NCI-H2196 (cell line): ENCODE results near the gene SARNP.

ENCODE experiments used
- DNase-seq: peaks from one replicate; lab custom pipeline; 2025; ENCODE audit not compliant: unreplicated experiment; lab: John Stamatoyannopoulos, UW

SARNP gene

DNA sequence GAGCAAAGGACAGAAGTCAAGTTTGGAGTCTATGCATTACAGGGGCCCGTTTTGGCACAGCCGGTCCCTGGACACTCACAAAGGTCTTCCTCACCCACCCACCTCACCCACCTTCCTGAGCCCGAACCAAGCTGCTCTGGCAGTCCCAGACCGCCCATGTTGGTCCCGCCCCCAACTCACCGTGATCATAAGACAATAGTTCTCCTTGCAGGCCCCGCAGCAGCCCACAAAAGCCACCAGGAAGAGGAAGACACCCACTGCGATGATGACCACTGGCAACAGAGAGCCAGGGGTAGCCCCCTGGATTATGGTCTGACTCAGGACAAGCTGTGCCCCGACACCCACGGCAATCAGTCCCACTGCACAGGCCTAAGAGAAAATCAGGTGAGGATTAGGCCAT lies 90.6 kb downstream of the SARNP start:
- no peak for DNase-seq

DNA sequence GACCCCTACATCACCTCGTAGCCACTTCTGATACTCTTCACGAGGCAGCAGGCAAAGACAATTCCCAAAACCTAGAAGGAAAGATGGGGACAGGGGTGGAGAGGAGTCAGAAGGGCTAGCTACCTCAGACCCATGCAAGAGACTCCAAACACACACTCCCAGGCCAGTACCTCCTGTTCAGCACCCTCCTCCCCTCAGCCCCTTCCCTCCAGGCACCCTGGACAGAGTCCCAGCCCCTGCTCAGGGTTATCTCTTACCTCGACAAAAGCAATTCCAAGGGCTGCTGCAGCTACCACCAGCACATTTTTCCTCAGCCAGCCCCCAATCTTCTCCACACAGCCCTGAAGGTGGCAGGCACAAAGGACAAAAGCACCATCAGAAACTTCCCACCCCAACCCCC lies 92.0 kb downstream of the SARNP start:
- DNase-seq = no peak

DNA sequence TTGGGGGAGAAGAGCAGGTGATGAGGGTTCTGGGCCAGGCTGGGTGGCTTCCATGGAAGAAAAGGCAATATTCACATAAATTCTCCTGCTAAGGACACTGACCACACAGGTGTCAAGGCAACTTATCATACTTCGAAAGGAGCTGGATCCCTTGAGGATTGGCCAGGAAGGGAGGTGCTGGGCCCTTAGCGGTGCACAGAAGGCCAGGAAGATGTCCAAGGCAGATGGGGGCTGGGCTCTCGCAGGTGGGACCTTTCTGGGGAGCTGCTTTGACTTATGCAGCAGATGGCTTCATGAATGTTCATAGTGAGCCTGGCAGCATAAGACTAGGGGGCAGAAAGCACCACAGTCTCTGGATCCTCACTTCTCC lies 92.6 kb downstream of the SARNP start:
- DNase-seq = no peak

DNA sequence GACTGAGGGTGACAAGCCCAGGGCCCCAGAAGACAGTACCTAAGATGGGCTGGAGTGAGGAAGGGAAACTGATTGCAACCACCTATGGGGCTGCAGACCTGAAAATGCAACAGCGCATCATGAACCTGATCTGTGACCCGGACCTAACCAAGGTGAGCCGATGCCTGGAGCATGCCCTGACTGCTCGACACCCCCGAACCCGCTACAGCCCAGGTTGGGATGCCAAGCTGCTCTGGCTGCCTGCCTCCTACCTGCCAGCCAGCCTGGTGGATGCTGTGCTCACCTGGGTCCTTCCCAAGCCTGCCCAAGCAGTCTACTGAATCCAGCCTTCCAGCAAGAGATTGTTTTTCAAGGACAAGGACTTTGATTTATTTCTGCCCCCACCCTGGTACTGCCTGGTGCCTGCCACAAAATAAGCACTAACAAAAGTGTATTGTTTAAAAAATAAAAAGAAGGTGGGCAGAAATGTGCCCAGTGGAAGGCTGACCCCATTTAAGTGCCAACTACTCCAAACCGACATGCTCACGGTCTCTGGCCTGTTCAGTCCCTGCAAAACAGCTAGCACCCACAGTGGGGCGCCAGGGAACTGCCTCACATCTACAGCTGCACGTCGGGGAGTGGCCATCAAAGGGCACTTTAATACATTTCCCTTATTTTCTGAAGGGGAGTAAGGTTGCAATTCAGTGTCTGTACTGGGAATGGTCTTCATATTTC lies 93.1 kb downstream of the SARNP start:
- peak; percentile 69 for DNase-seq

DNA sequence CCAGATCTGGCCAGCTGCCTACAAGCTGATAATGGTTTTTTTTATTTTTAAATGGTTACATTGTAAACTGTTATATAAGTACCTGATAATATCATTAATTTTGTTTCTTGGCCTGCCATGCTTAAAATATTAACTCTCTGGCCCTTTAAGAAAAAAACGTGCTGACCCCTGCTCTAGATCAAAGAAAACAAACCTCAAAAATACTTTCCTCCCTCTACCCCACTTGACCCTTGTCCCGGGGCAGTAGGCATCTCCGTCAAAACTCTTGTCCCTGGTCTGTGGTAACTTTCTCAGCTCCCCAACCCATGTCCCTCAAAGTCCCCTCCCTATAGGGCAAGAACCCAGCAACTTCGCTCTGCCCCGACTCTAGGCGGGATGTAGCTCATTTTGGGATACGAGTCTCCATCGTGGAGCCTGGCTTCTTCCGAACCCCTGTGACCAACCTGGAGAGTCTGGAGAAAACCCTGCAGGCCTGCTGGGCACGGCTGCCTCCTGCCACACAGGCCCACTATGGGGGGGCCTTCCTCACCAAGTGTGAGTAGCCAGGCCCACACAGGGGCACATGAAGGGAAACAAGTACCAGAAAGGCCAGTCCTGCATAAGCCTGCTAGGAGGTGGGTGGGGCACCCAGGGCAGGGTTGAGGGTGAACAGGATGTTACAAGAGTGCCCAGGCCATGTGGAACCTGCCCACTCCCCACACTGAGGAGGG lies 93.9 kb downstream of the SARNP start:
- DNase-seq = no peak

DNA sequence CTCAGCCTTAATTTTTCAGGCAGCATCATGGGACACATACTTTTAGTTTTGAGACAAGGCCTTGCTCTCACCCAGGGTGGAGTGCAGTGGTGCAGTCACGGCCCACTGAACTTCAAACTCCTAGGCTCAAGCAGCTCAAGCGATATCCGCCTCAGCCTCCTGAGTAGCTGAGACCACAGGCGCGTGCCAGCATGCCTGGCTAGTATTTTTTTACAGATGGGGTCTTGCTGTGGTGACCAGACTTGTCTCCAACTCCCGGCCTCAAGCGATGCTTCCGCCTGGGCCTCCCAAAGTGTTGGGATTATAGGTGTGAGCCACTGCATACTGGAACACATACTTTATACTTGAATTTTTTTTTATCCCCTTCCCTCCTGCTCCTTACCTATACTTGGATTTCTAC lies 94.6 kb downstream of the SARNP start:
- no peak for DNase-seq

DNA sequence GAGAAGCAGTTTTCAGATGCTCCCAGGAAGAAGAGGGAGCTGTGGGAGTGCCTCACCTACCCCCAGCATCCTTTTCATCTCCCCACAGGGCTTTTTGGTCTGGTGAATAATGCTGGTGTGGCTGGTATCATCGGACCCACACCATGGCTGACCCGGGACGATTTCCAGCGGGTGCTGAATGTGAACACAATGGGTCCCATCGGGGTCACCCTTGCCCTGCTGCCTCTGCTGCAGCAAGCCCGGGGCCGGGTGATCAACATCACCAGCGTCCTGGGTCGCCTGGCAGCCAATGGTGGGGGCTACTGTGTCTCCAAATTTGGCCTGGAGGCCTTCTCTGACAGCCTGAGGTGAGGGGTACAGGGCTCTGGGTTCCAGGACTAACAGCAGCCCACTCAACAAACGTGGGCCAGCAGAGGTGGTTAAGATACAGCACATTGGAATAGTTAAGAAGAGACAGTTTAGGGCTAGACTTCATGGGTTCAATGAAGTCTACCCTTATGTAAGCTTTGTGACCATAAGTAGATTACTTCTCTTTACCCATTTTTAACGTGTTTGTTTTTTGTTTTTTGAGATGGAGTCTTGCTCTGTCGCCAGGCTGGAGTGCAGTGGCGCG lies 95.8 kb downstream of the SARNP start:
- DNase-seq = no peak

DNA sequence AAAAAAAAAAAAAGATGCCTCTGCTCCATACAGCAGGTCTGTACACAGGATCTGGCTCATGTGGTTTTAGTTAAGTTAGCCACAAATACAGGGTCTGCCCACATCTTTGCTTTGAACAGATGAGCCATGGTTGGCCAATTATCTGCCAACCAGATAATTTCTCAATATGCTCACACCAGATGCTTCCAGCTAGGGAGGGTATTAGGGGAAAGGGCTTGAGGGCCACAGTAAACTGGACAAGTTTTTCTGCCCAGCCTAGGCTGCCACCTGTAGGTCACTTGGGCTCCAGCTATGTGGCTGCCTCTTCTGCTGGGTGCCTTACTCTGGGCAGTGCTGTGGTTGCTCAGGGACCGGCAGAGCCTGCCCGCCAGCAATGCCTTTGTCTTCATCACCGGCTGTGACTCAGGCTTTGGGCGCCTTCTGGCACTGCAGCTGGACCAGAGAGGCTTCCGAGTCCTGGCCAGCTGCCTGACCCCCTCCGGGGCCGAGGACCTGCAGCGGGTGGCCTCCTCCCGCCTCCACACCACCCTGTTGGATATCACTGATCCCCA lies 96.6 kb downstream of the SARNP start:
- DNase-seq = peak; percentile 87

DNA sequence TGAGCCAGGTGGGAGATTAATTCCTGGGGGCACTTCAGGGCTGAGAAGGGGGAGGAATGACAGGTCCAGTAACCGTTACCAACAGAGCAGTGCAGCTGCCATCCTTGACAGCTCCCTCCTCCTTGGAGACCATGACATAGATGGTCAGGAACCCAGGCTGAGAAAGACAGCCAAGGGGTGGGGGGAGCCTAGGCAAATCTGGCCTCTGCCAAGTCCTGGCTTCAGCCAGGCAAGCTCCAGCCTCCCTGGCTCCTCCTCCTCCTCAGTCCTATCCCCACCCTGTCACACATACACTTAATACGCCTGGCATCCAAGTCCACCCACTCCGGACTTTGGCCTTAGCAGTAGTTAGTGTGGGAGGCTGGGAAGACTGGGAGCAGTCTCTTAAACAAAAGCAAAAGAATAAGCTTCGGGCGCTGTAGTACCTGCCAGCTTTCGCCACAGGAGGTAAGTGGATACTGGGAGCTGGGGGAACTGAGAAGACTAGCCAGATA lies 97.4 kb downstream of the SARNP start, which contains the start of gene RDH5:
Gene RDH5 (plus strand): TSS at position 323 of the 494 bp plus-strand sequence. CDS start 792 bp downstream, outside the sequence.
- DNase-seq = no peak

DNA sequence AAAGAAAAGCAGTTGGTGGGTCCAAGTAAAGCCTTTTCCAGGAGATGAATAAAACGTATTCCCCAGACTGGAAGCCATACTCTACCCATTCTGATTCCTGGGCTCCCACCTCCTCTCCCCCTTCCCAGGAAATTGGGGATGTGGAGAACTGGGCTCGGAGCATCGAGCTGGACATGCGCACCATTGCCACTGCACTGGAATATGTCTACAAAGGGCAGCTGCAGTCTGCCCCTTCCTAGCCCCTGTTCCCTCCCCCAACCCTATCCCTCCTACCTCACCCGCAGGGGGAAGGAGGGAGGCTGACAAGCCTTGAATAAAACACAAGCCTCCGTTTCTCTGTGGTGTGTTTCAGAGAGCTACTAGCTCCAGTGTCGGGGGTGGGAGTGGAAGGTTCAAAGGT lies 98.2 kb downstream of the SARNP start:
- no peak for DNase-seq

DNA sequence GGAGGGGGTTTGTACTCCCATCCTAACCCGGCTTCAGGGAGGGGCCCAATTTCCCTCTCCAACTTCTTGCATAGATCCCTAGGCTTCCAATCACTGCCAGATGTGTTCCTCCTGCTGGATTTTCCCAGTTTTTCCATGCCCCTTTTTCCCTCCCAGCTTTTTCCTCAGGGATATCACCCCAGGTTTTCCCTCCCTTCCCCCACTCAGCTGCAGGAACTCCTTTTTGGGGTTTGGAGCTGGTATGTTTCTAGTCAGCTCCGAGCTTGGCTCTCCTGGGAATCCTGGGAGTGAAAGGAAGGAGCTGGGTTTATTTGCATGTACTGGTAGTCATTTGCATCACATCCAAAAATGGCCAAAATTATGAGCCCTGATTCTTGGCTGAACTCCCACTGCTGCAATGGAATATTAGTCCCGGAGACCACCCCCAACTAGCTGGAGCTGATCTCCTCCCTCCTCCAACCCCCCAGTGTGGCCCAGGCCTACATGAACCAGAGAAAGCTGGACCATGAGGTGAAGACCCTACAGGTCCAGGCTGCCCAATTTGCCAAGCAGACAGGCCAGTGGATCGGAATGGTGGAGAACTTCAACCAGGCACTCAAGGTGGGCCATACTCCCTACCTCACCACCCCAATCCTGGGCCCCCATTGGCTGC lies 98.8 kb downstream of the SARNP start:
- no peak for DNase-seq

DNA sequence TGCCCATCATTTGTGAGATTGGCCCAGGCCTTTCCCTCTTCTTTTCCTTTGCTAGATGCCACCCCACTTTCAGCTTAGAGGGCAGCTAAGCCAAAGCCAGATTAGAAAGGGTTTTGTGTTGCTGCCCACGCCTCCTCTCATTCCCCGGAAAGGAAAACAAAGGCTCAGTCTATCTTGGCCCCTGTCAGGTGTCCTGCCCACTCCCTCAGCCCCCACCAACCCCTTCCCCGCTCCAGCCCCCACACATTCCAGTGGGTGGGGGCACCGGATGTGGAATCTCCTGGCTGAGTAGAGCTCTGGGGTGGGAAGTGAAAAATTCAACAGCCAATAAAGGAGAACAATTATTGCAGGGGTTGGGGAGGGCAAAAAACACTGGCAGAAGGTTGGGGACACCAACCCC lies 99.5 kb downstream of the SARNP start:
- no peak for DNase-seq

DNA sequence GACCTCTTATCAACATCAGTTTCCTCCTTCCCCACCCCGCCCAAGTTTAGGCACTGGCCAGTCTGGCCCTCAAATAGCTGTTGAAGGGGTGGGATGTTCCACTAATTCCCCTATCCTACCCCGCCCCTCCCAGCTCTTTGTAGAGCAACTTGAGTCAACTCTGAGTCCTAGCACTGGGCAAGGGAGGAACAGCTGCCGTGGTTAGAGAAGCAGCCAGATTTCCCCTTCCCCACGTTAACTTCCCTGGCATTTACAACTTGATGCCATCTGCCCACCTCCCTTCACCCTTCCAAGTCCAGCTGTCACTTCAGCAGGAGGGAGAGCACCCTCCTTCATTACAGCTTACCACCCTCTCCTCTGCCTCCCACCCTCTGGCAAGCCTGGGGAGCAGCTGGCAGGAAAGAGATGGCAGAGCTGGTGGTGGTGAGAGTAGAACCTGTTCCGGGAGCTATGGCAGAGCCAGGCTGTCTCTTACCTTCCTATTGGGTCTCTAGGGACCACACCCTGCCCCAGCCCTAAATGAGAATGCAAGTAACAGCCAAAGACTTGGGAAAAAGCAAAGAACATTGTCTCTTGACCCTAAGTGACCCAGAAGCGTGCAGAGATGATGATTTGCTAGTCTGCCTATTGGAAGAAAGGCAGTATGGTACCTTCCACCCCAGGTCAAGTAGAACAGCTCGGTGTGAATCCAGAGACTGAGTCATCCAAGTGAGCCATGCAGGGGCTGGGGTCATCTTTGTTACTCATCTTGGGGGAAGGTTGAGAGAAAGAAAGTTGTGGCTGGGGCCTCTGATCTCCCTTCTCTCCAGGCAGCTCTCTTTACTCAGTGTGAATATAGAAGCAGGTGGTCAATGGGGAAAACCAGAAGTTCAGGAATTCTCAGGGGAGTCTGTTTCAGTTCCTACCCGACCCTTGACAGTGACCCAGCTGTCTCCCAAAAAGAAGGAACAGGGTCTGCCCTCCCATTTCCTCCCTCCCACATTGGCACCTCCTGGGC lies 100.2 kb downstream of the SARNP start:
- no peak for DNase-seq

DNA sequence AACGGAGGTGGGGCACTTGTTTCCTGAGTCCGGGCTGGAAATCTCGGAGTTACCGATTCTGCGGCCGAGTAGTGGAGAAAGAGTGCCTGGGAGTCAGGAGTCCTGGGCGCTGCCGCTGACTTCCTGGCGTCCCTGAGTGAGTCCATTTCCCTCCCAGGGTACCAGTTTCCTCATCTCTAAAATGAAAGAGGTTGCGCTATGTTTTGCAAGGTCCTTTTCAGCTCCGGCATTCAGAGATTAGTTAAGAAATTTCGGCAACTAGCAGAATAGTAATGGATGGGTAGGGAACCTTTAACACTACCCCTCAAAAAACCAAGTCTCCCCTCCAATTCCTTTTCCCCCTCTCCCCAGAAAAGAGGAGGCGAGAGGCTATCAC lies 101.0 kb downstream of the SARNP start:
- DNase-seq = no peak

DNA sequence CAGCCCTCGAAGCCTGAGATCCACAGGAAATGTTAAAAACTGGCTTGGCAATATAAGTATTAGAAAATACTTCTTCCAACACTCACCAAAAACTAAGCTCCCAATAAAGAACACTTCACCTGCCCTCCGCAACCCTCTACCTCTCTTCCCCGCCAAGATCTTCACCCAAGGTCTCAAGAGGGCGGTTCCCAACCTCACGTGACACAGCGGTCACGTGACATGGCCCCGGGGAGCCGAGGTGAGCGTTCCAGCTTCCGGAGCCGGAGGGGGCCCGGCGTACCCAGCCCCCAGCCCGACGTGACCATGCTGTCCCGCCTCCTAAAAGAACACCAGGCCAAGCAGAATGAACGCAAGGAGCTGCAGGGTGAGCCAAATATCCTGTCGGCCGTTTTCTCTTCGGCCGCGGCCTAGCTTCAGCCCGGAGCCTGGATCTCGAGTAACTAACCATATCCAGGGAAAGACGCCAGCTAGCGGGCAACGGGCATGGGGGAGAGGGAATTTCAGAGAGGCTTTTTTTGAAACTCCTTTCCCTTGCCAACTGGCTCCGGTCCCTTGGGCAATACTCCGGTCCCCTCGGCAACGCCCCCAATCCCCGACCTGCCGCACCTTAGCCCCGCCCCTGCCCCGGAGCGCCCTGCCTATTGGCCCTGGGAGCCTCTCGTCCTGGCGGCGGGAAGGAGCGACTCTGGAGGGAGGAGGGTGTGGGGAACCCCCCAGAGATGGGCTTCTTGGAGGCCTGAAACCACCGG lies 101.5 kb downstream of the SARNP start, which contains the start of gene BLOC1S1:
Gene BLOC1S1 (plus strand): TSS at position 214 of the 749 bp plus-strand sequence. CDS start 6 bp downstream, at position 220.
- DNase-seq = peak; percentile 97

DNA sequence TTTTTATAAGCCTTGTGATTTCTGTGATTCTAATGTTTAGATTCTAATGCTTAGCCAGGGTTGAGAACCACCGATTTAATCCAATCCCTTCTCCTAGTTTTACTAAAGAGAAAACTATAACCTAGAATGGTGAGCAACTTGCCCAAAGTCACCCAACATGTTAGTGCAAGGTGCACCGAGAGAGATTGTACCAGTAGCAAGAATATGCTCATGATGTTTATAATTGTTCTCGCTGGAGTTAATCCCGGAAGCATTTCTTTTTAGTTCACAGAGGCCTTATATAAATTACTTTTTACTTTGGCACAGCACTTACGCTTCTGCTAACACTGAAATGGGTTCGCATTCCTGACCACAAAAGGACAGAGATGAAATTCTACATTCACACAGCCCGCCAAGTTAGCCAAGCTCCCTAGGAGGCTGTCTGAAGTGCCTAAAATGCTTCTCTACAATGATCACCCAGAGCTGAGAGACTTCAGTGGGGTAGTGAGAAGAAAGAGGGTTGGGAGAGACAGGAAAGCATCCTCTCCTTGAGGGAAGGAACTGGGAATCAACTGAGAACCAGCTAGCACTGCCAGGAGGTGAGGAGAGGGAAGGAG lies 102.3 kb downstream of the SARNP start:
- DNase-seq = no peak

DNA sequence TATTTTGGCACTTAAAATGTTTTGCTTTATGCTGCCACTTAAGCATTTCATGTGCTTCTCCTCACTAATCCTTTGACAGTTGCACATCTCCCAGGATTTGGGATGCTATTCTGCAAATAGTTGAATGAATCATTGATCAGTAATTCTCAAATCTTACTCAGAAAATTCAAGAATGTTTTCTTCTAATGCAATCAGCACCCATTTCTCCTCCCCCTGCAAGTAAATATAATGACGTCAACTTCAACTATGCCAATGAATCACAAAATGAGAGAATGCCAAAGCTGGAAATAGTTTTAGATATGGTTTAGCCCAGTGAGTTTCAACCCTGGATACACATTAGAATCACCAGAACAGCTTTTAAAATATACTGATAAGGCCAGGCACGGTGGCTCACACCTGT lies 103.8 kb downstream of the SARNP start:
- DNase-seq = no peak

DNA sequence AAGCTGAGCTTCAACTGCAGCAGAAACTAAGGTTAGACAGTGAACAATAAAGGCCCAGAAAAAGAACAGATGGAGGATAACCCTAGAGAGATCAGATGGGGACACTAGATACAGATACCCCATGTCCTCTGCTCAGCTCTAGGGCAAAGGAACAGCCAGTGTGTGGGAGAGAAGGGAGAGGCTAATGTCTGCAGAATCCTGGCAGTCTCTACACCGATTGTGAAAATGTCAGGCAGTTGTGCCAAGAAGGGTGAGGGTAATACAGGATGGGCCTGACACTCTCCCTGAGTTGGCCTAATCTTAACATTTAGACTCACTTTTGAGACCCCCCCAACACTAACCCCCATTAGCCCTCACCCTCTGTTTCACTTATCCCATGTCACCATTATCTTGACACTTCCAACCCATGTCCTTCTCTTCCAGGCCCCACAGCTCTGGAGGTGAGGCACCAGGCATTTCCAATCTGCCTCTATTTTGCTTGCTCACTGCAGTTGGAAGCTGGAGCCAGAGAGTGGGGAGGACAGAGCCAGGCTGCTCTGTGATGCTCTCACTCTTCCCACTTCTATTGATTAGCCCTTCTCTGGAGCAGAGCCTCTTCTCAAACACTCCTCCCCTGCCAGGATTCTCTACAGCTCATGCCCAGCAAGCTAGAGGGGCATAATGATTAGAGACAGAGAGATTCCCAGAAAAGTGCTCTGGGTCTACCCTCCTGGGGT lies 104.7 kb downstream of the SARNP start:
- DNase-seq = no peak
